Measurements from ENCODE around the gene CDK10.
"Not testable (repeated sequence)": the region's sequence is repeated elsewhere in the genome, so short reads cannot be mapped to it uniquely, and the experiment has no call there.

Gene CDK10

DNA sequence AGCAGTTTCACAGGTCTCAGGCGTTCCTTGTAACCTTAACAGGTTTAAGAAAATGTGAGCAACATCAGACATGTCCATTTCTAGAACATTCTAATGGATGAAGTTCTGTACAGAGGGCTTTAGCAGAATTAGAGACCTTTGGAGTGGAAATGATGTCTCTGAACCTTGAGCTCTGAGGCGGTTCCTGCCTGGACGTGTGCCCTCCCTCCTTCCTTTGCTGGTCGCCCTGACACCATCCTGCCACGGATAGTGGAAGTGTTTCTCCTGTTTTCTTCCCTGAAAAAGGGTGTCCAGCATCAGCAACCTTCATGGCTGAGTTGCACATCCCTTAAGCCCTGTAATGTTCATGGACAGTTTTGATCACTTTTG lies 17.7 kb upstream of the CDK10 start:
- DNase-seq (ENCODE audit: low spot score): no peak

DNA sequence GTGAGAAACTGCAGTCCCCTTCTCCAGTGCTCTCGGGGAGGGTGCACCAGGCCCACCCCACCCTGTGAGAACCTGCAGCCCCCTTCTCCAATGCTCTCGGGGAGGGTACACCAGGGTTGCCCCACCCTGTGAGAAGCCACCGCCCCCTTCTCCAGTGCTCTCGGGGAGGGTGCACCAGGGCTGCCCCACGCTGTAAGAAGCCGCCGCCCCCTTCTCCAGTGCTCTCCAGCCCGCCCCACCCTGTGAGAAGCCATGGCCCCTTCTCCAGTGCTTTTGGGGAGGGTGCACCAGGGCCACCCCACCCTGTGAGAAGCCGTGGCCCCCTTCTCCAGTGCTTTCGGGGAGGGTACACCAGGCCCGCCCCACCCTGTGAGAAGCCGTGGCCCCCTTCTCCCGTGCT lies 16.7 kb upstream of the CDK10 start:
- DNase-seq (ENCODE audit: low spot score): no peak

DNA sequence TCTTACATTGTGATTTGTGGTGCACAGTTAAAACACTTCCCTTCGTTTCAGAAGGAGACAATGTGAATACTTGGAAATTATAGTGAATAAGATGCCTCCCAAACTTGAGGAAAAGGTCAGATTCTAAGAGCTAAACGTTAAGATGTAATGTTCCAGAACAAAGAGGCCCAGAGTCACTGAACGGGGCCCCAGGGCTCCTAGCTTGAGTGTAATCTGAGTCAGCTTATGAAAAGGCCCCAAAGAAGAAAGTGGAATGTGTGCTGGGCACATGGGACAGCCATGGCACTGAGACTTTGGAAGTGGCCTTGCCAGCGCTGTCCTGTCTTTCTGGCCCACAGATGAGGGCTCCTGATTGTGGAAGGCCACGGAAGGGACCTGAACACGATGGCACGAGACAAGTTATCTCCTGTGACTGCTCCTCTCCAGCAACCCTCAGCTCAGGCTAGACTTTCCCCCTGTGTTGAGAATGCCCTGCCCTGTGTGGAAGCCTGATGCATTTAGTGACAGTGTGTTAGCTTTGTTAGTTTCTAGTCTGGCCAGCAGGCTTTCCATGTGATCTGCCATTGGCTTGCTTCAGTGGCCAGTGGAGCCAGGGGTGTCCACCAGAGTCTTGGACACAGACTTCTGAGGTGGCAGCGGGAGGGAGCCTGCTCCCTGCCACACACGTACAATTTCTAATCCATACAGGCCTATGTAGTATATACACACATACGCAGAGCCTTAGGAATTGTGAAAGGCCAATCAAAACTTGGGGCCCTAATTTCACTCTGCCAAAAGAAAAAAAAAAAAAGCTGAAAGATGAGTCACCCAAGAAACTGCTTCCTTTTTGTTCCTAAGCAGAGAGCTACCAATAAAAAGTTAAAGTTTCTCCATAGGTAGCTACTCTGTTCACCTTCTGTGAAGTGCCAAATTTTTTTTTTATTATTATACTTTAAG lies 15.7 kb upstream of the CDK10 start:
- no peak for DNase-seq (ENCODE audit: low spot score)

DNA sequence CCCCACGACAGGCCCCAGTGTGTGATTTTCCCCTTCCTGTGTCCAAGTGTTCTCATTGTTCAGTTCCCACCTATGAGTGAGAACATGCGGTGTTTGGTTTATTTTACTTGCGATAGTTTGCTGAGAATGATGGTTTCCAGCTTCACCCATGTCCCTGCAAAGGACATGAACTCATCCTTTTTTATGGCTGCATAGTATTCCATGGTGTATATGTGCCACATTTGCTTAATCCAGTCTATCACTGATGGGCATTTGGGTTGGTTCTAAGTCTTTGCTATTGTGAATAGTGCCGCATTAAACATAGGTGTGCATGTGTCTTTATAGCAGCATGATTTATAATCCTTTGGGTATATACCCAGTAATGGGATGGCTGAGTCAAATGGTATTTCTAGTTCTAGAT lies 14.9 kb upstream of the CDK10 start:
- DNase-seq (ENCODE audit: low spot score): not testable (repeated sequence)

DNA sequence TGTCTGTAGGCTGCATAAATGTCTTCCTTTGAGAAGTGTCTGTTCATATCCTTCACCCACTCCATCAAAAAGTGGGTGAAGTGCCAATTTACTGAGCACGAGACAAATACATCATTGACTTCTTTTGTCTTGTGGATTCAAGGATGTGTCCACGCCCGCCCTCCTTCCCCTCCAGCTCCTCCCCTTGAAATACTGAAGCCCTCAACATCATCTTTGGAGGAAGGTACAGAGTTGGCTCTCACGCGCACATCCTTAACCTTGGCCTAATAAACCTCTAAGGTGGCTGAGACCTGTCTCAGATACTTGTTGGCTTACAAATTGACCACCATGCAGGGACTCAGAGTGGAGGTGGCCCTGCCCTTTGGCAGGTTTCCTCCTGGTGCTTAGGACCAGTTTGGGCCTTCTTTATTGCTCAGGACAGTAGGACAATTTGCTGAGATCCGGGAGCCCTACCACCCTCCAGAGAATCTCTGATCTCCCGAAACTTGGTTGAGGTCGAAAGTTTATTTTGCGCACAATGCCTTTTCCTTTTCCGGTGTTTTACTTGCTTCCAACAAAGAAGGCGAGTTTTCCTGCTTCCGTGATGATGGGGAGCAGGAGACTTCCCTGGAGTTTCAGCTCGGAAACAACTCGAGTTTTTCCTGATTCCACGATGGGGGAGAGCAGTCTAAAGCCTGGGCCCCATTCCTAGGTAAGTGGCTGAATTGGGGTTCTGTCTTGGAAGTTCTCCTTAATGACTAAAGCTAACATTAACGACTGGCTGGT lies 14.1 kb upstream of the CDK10 start:
- DNase-seq (ENCODE audit: low spot score): no peak

DNA sequence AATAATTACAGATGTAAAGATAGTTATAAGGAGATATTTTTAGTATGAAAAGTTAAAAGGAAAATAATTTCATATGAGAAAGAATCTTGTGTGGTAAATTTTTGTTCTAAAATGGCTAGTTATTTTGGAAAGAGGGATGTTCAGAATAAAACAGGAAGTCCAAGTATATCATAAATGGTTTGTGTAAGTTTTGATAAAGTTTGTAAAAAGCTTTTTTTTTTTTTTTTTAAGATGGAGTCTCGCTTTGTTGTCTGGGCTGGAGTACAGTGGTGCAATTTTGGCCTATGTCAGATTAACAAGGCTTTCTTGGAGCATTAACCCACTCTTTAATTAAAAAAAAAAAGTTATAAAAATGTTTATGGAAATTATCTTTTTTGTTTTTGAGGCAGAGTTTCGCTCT lies 8.2 kb upstream of the CDK10 start:
- no peak for DNase-seq (ENCODE audit: low spot score)

DNA sequence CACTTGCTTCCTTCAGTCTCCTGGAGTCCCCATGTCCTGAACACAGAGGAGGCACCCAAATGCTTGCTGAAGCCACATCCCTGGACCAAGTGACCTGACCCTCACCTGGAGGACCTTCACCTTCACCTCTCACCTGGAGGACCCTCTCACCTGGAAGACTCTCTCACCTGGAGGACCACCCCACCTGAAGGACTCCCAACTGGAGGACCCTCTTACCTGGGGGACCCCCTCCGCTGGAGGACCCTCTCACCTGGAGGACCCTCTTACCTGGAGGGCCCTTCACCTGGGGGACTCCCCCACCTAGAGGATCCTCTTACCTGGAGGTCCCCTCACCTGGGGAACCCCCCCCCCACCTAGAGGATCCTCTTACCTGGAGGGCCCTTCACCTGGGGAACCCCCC lies 573 bp upstream of the CDK10 start:
- no peak for DNase-seq (ENCODE audit: low spot score)

DNA sequence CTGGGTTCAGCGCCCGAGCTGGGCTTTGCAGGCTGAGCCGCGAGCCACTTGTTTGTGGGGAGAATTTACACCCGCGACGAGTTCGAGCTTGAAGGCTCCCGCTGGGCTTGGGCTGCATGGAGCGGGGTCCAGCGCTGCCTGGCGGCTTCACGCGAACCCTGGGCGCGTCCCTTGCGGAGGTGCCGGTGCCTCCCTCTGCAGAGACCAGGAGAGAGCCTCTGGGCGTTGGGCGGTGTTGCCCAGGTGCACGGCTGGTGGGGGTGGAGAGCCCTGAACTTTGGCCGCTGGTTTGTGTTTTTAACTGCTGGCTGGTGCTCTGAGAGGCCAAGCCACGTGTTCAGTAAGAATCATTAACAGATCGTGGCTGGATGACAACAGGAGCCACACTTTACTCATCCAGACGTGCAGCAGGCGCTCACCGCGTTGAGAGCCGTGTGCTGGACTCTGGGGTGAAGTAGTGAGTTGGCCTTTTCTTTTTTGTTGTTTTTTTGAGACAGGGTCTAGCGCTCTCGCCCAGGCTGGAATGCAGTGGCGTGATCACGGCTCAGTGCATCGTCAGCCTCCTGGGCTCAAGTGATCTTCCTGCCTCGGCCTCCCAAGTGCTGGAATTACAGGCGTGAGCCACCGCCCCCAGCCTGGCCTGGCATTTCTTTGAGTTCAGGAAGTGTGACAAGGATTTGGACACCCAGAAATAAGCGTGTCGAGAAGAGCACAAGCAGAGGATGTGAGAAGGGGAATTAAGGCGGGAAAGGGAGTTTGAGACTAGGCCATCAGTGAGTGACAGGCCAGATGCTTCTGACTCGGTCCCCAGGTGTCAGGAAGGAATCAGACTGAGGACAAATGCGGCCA lies 827 bp downstream of the CDK10 start:
- no peak for DNase-seq (ENCODE audit: low spot score)

DNA sequence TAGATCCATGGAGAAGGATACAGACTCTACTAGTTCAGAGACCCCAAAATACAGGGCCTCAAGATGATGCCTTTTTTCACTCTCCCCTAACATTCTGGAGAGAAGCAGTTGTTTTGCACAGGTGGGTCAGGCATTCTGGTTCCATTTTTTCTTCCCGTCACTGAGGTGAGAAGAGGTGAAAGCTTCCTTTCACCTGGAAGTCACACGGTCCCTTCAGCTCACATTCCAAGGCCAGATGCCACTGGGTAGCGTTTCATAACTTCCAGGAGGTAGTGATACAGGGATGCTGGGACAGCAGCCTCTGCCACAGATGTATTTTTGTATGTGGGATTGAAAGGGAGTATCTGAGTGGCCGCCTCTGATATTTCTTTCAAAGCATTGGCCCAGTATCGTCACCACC lies 1.9 kb downstream of the CDK10 start:
- DNase-seq (ENCODE audit: low spot score): no peak

DNA sequence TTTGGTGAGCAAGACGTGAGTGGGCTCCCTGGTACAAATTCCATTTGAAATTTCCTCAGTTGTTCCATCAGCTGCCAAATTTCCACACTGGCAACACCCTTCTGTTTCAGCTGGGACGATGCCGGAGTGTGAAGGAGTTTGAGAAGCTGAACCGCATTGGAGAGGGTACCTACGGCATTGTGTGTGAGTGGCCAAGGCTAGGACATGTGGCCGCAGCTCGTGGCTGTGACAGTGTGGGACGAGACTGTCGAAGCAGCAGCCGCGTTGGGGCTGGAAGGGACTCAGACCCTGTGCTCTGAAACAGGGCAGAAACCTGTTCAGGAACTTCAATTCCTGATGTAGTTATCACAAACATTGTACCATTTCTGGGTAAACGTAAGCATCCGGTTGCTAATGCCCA lies 2.7 kb downstream of the CDK10 start:
- DNase-seq (ENCODE audit: low spot score): no peak

DNA sequence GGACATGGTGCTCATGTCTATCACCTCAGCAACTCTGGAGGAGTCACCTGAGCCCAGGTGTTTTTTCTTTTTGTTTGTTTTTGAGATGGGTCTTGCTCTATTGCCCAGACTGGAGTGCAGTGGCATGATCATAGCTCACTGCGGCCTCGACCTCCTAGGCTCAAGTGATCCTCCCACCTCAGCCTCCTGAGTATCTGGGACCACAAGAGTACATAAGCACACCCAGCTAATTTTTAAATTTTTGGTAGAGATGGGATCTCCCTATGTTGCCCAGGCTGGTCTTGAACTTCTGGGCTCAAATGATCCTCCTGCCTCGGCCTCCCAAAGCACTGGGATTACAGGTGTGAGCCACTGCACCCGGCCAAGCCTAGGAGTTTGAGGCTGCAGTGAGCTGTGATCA lies 3.1 kb downstream of the CDK10 start:
- not testable (repeated sequence) for DNase-seq (ENCODE audit: low spot score)

DNA sequence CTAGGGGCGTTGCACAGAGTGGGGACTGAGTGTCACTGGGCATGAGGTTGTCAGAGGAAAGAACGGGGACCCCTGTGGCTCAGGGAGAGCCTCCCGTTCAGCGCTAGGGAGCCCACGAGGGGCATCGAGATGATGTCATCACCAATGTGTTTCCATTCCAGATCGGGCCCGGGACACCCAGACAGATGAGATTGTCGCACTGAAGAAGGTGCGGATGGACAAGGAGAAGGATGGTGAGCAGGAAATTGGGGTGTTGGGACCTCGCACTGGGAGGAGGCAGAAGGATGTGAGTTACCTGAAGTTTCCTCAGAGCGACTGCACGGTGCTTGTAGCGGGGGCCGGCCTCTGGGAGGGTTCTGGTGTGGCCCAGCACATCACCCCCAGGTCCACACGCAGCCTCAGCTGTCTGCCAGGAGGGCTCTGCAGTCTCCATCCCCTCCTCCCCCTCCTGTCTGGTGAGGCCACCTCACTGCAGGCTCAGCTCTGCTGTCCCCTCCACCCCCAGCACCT lies 4.0 kb downstream of the CDK10 start:
- no peak for DNase-seq (ENCODE audit: low spot score)

DNA sequence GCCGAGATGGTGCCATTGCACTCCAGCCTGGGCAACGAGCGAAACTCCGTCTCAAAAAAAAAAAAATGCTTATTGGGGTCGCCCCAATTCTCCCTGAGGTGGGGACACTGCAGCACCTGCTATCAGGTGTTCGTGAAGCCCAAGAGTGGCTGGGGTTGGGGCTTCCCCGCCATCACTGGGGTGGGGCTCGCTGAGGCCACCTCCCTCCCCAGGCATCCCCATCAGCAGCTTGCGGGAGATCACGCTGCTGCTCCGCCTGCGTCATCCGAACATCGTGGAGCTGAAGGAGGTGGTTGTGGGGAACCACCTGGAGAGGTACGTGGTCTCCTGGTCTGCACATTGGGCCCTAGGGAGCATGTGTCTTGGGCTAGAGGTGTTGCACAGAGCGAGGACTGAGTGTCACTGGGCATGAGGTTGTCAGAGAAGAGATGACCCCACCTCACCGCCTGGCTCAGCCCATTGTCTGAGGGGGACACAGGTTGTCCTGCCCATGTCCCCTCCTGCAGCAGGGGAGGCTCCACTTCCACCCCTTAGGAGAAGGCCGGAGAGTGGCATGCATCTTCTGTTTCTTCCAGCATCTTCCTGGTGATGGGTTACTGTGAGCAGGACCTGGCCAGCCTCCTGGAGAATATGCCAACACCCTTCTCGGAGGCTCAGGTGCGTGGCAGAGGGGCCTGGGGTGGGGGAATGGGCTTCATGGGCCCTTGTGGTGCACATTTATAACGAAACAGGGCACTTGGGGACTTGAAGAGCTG lies 4.9 kb downstream of the CDK10 start:
- DNase-seq (ENCODE audit: low spot score): no peak

DNA sequence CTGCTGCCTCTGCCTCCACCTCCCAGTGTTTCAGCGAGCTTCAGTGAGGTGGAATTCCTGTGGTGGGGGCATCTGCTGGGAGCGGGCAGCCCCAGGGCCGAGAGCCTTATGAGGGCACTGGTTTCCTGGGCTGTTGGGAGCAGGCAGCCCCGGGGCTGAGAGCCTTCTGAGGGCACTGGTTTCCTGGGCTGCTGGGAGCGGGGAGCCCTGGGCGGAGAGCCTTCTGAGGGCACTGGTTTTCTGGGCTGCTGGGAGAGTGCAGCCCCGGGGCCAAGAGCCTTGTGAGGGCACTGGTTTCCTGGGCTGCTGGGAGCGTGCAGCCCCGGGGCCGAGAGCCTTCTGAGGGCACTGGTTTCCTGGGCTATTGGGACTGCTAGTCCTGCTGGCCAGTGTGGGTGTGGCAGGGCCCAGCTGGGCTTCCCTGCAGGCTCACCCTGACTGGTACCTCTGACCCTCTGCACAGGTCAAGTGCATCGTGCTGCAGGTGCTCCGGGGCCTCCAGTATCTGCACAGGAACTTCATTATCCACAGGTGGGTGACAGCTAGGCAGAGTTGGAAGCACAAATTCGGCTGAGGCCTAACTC lies 5.6 kb downstream of the CDK10 start:
- DNase-seq (ENCODE audit: low spot score): no peak

DNA sequence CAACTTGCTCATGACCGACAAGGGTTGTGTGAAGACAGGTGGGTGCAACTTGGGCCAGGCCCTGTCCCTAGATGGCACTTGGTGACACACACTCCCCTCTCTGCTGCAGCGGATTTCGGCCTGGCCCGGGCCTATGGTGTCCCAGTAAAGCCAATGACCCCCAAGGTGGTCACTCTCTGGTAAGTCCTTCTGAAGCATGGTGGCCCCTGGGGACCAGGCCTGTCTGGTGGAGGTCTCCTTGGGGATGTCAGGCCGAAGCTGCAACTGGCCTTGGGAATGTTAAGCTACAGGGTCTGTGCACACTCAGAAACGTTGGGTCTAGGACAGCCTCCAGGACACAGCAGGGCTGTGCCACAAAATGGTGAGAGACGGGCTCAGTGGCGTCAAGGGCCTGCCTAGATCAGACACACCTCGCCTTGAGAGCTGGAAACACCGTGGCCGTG lies 6.8 kb downstream of the CDK10 start:
- peak; percentile 50 for DNase-seq (ENCODE audit: low spot score)

DNA sequence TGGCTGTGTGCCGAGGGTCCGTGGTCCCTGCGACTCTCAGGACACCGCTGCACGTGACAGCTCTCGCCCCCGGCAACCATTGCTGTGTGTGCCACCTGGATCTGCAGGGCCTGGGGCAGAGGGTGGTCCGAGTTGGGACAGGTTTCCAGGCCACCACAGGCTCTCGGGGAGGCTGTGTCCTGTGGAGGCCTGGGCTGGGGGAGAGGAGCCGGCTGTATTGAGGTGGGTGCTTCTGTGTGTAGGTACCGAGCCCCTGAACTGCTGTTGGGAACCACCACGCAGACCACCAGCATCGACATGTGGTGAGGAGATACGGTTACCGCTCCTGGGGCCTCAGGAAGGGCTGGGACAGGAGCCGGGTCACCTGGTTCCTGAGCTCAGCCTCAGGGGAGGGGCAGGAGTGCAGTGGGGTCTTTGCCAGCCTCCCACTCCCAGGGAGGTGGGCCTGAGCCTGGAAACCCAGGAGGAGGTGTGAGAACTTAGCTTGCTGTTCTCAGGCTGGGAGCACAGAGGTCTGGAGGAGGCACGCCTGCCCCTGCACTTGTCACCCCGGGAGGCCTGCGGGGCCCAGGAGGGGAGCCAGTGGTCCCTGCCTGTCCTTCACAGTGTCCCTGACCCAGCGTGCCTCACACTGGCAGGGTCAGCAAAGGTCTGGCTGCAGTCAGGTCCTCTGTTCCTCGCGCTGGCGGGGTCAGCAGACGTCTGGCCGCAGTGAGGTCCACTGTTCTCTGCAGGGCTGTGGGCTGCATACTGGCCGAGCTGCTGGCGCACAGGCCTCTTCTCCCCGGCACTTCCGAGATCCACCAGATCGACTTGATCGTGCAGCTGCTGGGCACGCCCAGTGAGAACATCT lies 7.7 kb downstream of the CDK10 start:
- DNase-seq (ENCODE audit: low spot score): peak; percentile 59

DNA sequence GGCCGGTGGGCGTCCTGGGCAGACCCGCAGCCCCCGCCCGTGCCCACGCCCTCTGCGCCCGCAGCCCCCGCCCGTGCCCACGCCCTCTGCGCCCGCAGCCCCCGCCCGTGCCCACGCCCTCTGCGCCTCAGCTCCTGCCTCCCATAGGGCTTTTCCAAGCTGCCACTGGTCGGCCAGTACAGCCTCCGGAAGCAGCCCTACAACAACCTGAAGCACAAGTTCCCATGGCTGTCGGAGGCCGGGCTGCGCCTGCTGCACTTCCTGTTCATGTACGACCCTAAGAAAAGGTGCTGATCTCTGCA lies 8.2 kb downstream of the CDK10 start:
- DNase-seq (ENCODE audit: low spot score): peak; percentile 57

DNA sequence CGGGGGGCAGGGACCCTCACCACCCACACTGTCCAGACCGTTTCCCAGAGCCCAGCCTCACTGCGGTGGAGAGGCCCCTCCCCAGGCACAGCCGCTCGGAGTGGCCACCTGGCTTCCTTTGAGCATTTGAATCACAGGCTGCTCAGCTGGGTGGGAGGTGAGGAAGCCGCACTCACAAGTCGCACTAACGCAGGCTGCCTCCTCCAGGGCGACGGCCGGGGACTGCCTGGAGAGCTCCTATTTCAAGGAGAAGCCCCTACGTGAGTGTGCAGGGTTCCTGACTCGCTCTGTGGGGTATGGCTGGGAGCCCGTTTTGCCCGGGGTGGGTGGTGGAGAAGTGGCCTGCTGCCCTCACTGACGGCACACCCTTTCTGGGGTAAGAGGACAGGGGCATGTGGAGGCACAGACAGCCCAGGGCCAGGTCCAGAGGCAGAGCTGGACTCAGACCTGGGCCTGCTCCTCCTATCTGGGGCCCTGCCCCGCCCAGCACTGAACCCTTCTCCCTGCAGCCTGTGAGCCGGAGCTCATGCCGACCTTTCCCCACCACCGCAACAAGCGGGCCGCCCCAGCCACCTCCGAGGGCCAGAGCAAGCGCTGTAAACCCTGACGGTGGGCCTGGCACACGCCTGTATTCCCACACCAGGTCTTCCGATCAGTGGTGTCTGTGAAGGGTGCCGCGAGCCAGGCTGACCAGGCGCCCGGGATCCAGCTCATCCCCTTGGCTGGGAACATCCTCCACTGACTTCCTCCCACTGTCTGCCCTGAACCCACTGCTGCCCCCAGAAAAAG lies 8.8 kb downstream of the CDK10 start:
- peak; percentile 61 for DNase-seq (ENCODE audit: low spot score)

DNA sequence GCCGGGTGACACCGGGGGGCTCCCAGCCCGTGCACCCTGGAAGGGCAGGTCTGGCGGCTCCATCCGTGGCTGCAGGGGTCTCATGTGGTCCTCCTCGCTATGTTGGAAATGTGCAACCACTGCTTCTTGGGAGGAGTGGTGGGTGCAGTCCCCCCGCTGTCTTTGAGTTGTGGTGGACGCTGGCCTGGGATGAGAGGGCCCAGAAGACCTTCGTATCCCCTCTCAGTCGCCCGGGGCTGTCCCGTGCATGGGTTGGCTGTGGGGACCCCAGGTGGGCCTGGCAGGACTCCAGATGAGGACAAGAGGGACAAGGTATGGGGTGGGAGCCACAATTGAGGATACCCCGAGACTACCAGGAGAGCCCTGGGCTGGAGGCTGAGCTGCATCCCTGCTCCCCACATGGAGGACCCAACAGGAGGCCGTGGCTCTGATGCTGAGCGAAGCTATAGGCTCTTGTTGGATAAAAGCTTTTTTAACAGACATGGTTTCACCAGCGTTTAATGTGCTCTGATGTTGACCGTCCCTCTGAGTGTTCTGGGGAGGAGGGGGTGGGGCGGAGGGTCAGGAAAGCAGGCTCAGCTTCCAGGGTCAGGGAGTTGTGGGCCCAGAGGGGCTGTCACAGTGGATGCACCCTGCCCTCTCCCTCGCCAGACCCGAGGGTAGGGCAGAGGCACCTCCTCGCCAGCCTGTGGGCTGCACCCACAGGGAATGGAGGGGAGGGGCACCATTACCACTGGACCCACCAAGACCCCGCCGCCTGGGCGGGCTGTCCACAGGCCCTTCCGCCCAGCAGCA lies 9.6 kb downstream of the CDK10 start:
- peak; percentile 60 for DNase-seq (ENCODE audit: low spot score)

Data from left forelimb (tissue), 1 donor.